Stimulated activated CD8-positive, alpha-beta memory T cell treated with anti-CD3 and anti-CD28 coated beads, Interleukin-15, amount 100 ng/mL, for 24 hours (primary cell): ENCODE results near the gene CRYZL1.

Experiments used
- DNase-seq: peaks from one replicate; pipeline ENCODE4 v3.0.0-alpha.2; 2020; ENCODE audit warnings: low read depth

The CRYZL1 gene

DNA sequence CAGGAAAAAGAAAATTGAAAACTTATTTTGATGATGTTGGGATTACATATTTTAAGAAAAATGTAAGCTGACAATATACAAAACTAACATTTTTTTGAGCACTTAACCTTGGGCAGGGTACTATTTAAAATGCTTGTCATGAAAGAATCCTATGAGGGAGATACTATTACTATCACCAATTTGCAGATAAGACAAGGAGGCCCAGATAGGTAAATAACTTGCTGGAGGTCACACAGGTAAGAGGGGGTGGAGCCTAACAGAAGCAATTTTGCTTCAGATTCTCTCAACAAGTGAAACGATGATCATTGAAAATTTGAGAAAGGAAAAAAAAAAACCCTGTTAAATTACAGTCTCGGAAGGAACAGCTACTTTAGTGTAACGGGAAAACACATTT, 100.8 kb downstream of the CRYZL1 start:
- no peak for DNase-seq

DNA sequence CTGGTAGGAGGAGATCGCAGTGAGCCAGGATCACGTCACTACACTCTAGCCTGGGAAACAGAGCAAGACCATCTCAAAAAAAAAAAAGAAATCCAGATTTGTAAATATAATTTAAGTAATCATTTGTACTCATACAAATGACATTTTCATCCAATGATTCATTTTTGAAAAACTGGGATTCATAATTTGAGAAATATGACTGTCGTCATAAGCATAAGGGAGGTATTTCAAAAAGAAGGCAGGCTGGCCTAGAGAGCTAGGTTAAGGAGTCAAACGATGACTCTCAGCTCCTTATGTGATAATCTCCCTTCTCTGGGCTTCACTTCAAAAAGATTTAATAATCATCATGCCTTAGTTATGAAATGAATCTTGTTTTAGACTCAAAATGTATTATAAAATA, 101.9 kb downstream of the CRYZL1 start:
- DNase-seq, result no peak
